Measurements from ENCODE around the gene PUM2. TPM values are rescaled to one million over a fixed set of nuclear protein-coding genes. Genes with fewer than 3 reads are reported as not detected.

The PUM2 gene
- total and polyA plus RNA-seq, 2 of the 13 experiments (the other 11 are each of a cell fraction or from before 2014, with no cell fraction given), result 69.6 to 69.8 TPM

- TF ChIP-seq FOXP4 (CRISPR knock-in tag; IDR thresholded peaks at IDR 0.05) (peak; percentile 89), ZNF746 (CRISPR knock-in tag; IDR thresholded peaks at IDR 0.05) (peak; percentile 88), HNRNPH1 (optimal IDR thresholded peaks at IDR 0.05; ENCODE audit: low read depth, low read length) (peak; percentile 62), E2F5 (CRISPR knock-in tag; conservative IDR thresholded peaks at IDR 0.05) (no peak), SALL2 (CRISPR knock-in tag; IDR thresholded peaks at IDR 0.05) (no peak), ZNF318 (CRISPR knock-in tag; IDR thresholded peaks at IDR 0.05) (peak; percentile 79), MZF1 (CRISPR knock-in tag; IDR thresholded peaks at IDR 0.05; ENCODE audit: borderline replicate concordance) (0 out of 2 replicates have a peak, but pooled peaks have one; percentile 72), TRAFD1 (CRISPR knock-in tag; IDR thresholded peaks at IDR 0.05; ENCODE audit: borderline replicate concordance) (peak; percentile 91; the same call in 1 of the 2 replicates), CBX2 (IDR thresholded peaks at IDR 0.05; ENCODE audit: low read depth, low read length) (no peak), CBX2 (CRISPR knock-in tag; IDR thresholded peaks at IDR 0.05; ENCODE audit: low read depth) (no peak), SETDB1 (CRISPR knock-in tag; IDR thresholded peaks at IDR 0.05; ENCODE audit: borderline replicate concordance) (no peak), ZNF441 (CRISPR knock-in tag; IDR thresholded peaks at IDR 0.05; ENCODE audit: borderline replicate concordance) (no peak), HNF1B (CRISPR knock-in tag; IDR thresholded peaks at IDR 0.05) (peak; percentile 93)
Measured at GRCh38 chr2:20215183-20216040, 135.2 kb downstream of the PUM2 start (continued).
